Upper lobe of left lung (tissue), 6 donors: Measurements from ENCODE around the gene STIP1. TPM values are rescaled to one million over a fixed set of nuclear protein-coding genes. Genes with fewer than 3 reads are reported as not detected.

Source experiments
- ATAC-seq, 2 donors: fragments of 200-7000 bp; cut with Tn5 transposase; one replicate each; pipeline ENCODE4 v1.9.1; 2022; ENCODE audit warnings: mild to moderate bottlenecking in 2 of 2, moderate library complexity in 2 of 2; ENCODE audit not compliant: low FRiP score in 2 of 2
- DNase-seq, 2 donors: peaks; one replicate each; pipeline ENCODE4 v3.0.0-alpha.2; 2019 to 2020
- H3K27ac ChIP-seq, 4 donors: fragments of 200-600 bp; sonication (generic); one replicate each; pipeline ENCODE4 v1.5.1; 2016 to 2019
- H3K27me3 ChIP-seq, 4 donors: fragments of 200-600 bp; sonication (generic); one replicate each; pipeline ENCODE4 v1.5.1; 2017 to 2019
- H3K36me3 ChIP-seq, 4 donors: fragments of 200-600 bp; sonication (generic); one replicate each; pipeline ENCODE4 v1.5.1; 2016 to 2019
- H3K4me1 ChIP-seq, 4 donors: fragments of 200-600 bp; sonication (generic); one replicate each; pipeline ENCODE4 v1.5.1; 2018 to 2019
- H3K4me3 ChIP-seq, 4 donors: fragments of 200-600 bp; sonication (generic); one replicate each; pipeline ENCODE4 v1.5.1; 2017 to 2019; ENCODE audit warnings: mild to moderate bottlenecking in 2 of 4, moderate library complexity in 1 of 4
- H3K9me3 ChIP-seq, 4 donors: fragments of 200-600 bp; sonication (generic); one replicate each; pipeline ENCODE4 v1.5.1; 2018 to 2019
- EP300 ChIP-seq, 4 donors: sonication (generic); formaldehyde crosslinking; IDR thresholded peaks; one replicate each; pipeline ENCODE4 v1.5.1; 2017; ENCODE audit warnings: antibody characterized with exemption in 4 of 4, control low read depth in 2 of 4
- POLR2A ChIP-seq, 4 donors: fragments of 450-650 bp; IDR thresholded peaks; one replicate each; pipeline ENCODE4 v1.5.1; 2016 to 2017; ENCODE audit warnings: antibody characterized with exemption in 4 of 4, mild to moderate bottlenecking in 2 of 4
- POLR2AphosphoS5 ChIP-seq, 2 donors: sonication (generic); formaldehyde crosslinking; IDR thresholded peaks; one replicate each; pipeline ENCODE4 v1.5.1; 2017; ENCODE audit warnings: antibody characterized with exemption in 2 of 2
- WGBS, 2 donors: methylation state at CpG; one replicate each; pipeline ENCODE4 v1.1.5; 2017 to 2018; 5-methylcytosine and 5-hydroxymethylcytosine counted together
- total RNA-seq, 6 donors: library from RNA; depleted of rRNA in 4 of 6; stranded (reverse); fragments of >200 nt in 4 of 6; gene quantifications; one replicate each; pipeline versions ENCODE4 v1.1.0 to v1.2.1, GENCODE V29; 2016 to 2021
- TF ChIP-seq, protein P1 (sequence below), 6 experiments: fragments of 450-650 bp in 4 of 6; fragments of 200-600 bp in 2 of 6; sonication (generic) in 2 of 6; IDR thresholded peaks; one replicate each; pipeline ENCODE4 v1.5.1; 2016 to 2019; ENCODE audit warnings: antibody characterized with exemption in 6 of 6
- donor health status: DM: no; HTN: no; CAD: no; lungs with moderate emphysema.
- donor health status: DM: no; HTN: yes; CAD: no; lungs with severe emphysema.

The STIP1 gene
- total RNA-seq, 6 donors from 2014 or later: 37.8 to 132 (median 82.6) TPM

DNA sequence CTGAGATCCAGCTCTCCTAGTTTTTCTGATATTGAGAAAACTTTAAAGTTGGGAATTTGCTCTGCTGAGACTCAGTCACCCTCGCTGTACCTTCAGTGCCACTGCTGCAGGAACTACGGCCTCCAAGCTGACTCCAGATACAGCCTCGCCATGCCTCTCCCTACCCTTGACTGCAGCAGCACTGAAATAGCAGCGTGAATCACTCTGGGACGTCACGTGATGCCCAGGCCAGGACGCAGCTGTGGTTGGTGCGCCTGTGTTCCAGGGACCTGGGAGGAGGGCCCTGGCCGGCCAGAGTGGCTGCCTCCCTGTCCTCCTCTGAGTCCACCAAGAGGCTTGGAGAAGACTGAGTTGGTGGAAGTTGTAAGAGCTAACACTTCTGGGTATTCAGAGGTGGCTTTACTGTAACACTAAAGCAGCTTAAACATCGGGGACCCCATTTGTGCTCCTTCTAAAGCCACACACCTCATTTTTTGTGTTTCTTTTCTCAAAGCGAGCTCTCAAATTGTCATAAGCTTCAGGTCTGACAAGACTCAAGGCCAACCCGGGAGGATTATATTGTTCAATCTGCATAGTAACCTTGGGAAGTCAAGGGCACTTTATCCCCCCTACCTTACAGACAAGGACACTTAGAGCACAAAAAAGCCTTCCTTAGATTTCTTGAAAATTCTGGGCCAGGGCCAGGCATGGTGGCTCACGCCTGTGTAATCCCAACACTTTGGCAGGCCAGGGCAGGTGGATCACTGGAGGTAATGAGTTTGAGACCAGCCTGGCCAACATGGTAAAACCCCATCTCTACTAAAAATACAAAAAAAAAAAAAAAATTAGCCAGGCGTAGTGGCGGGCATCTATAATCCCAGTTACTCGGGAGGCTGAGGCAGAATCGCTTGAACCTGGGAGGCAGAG lies 4.2 kb upstream of the STIP1 start:
- Histone ChIP-seq H3K4me1 (peaks cover 25 to 38% (median 32%) of the 10 kb centered on the region in 4 donors), H3K27me3 (no peaks in the 10 kb centered on the region), H3K36me3 (no peaks in the 10 kb centered on the region), H3K27ac (peak overlapping the region; percentile 26 to 80 (median 66)), H3K4me3 (peak overlapping the region in 1 of 4 donors; percentile 25), H3K9me3 (no peaks in the 10 kb centered on the region)
- ATAC-seq: peak; percentile 64 to 75
- 49 to 53% methylated on average over 15 to 16 of the region's 17 CpGs for WGBS, 2 donors
- peak in 3 of 4 donors; percentile 58 to 83 (median 62) for TF ChIP-seq POLR2A (IDR thresholded peaks at IDR 0.05)
- TF ChIP-seq, protein P1, sequence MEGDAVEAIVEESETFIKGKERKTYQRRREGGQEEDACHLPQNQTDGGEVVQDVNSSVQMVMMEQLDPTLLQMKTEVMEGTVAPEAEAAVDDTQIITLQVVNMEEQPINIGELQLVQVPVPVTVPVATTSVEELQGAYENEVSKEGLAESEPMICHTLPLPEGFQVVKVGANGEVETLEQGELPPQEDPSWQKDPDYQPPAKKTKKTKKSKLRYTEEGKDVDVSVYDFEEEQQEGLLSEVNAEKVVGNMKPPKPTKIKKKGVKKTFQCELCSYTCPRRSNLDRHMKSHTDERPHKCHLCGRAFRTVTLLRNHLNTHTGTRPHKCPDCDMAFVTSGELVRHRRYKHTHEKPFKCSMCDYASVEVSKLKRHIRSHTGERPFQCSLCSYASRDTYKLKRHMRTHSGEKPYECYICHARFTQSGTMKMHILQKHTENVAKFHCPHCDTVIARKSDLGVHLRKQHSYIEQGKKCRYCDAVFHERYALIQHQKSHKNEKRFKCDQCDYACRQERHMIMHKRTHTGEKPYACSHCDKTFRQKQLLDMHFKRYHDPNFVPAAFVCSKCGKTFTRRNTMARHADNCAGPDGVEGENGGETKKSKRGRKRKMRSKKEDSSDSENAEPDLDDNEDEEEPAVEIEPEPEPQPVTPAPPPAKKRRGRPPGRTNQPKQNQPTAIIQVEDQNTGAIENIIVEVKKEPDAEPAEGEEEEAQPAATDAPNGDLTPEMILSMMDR (IDR thresholded peaks at IDR 0.05): no peak
- peak; percentile 45 to 96 for TF ChIP-seq POLR2AphosphoS5 (IDR thresholded peaks at IDR 0.05)
- TF ChIP-seq EP300 (IDR thresholded peaks at IDR 0.05): no peak
- DNase-seq: peak; percentile 88 to 97

DNA sequence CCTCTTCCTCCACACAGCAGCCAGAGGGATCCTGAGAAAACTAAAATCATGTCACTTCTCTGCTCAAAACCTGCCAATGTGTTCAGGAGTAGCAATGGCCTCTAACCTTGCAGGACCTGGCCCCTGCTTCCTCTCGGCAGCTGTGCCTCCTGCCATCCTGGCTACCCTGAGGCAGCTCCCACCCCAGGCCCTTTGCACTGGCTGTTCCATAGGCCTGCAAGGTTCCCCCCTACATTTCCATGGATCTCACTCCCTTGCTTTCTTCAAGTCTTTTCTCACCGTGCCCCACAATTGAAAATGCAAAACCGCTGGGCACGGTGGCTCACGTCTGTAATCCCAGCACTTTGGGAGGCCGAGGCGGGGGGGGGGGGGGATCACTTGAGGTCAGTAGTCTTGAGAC lies 2.1 kb upstream of the STIP1 start:
- no peak overlapping the region for H3K4me3 ChIP-seq
- WGBS, 2 donors: 87 to 92% methylated on average over 7 of the region's 7 CpGs
- TF ChIP-seq EP300 (IDR thresholded peaks at IDR 0.05) (no peak), POLR2A (IDR thresholded peaks at IDR 0.05) (no peak)
- peak overlapping the region in 3 of 4 donors; percentile 8 to 99 (median 24) for H3K27ac ChIP-seq
- no peaks in the 10 kb centered on the region for H3K27me3 ChIP-seq
- peaks cover 0 to 2% (median 0%) of the 10 kb centered on the region in 4 donors for H3K36me3 ChIP-seq
- no peaks in the 10 kb centered on the region for H3K9me3 ChIP-seq
- no peak for ATAC-seq
- H3K4me1 ChIP-seq: peaks cover 32 to 38% (median 35%) of the 10 kb centered on the region in 4 donors
- DNase-seq: no peak

DNA sequence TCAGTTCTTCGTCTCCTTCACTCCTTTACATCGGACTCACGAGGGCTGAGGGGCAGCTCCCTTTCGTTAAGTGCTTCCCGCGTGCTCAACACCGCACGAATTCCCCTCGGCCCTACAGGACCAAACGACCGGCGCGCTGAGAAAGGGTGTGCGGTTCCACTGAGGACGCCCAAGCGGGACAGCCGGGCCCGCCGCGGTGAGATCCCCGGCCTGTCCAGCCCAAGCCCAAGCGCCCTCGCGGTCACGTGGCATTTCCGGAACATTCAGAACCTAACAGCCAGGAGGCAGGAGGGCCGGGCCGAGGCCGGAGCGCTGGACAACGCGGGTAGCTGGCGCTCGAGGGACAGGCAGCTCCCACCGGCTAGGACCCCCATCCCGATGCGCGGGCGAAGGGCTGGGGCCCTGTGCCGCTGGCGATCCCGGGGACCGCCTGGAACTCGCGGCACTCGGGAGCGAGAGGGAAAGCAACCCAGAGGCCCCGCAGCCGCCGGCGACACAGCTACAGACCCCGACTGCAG lies 737 bp upstream of the STIP1 start:
- ATAC-seq: peak; percentile 74 to 83
- Histone ChIP-seq H3K4me3 (peak overlapping the region in 2 of 4 donors; percentile 43 to 54), H3K27ac (peak overlapping the region; percentile 88 to 99 (median 92)), H3K4me1 (peaks cover 38 to 49% (median 43%) of the 10 kb centered on the region in 4 donors), H3K36me3 (peaks cover 0 to 9% (median 0%) of the 10 kb centered on the region in 4 donors), H3K27me3 (no peaks in the 10 kb centered on the region), H3K9me3 (no peaks in the 10 kb centered on the region)
- TF ChIP-seq EP300 (IDR thresholded peaks at IDR 0.05) (peak in 1 of 4 donors; percentile 39), POLR2AphosphoS5 (IDR thresholded peaks at IDR 0.05) (peak; percentile 91 to 97), POLR2A (IDR thresholded peaks at IDR 0.05) (peak in 3 of 4 donors; percentile 97 to 99 (median 98))
- TF ChIP-seq, protein P1 (IDR thresholded peaks at IDR 0.05): peak; percentile 24 to 83 (median 66)
- peak; percentile 92 to 95 for DNase-seq
- WGBS, 2 donors: 1% methylated on average over 17 to 44 of the region's 52 CpGs

DNA sequence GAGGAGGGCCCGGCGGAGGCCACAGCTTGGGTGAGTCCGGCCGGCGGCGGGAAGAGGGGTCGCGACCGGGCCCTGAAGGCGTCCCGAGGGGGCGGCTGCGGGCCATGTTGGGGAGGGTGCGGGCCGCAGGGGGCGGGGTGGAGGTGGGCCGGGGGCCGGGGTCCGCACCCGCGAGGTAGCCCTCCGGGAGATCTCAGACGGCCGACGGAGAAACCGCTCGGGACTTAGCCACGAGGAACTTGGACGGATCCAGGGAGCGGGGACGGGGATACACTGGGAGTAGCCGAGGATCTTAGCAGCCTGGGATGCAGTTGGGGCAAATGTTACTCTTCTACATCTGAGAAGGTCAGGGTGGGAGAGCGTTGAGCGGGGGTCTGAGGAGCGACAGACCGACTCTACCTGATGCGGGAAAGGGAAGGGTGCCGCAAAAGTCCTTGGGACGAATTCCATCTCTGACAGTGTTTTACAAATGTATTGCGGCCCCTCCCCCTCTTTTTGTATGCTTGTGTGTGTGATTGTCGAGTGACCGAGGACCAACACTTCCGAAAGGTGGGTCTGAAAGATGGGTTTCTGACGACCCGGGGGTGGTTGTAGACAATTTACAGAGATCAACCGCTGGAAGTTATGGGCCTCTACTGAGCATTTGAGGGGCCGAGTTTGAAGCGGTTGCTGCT lies 658 bp downstream of the STIP1 start:
- no peak for ATAC-seq
- DNase-seq: no peak
- H3K4me3 ChIP-seq: no peak overlapping the region
- peak overlapping the region in 2 of 4 donors; percentile 86 to 87 for H3K27ac ChIP-seq
- H3K27me3 ChIP-seq: no peaks in the 10 kb centered on the region
- H3K36me3 ChIP-seq: peaks cover 0 to 13% (median 0%) of the 10 kb centered on the region in 4 donors
- H3K4me1 ChIP-seq: peaks cover 25 to 39% (median 36%) of the 10 kb centered on the region in 4 donors
- H3K9me3 ChIP-seq: no peaks in the 10 kb centered on the region
- TF ChIP-seq, protein P1 (IDR thresholded peaks at IDR 0.05): no peak
- no peak for TF ChIP-seq EP300 (IDR thresholded peaks at IDR 0.05)
- no peak for TF ChIP-seq POLR2A (IDR thresholded peaks at IDR 0.05)
- no peak for TF ChIP-seq POLR2AphosphoS5 (IDR thresholded peaks at IDR 0.05)
- WGBS, 2 donors: 2 to 4% methylated on average over 4 to 25 of the region's 48 CpGs

DNA sequence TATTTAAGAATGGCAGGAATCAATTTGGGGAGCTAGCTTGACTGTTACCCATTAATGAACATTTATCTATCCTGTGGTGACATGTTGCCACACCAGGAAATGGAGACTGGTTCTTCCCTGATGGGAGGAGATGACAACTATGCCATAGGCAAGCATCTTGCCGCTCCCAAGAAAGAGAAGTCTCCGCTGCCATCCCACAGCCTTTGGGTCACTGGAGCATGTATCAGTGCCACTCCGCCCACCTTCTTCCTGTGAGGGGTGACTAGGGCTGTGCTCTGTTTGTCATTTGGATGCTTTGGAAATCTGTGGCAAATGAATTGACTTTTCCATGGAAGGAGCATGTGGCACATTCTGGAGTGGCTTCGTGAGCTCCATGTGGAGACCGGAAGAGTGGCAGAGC lies 6.5 kb downstream of the STIP1 start:
- peak in 1 of 2 donors; percentile 57 for ATAC-seq
- no peak overlapping the region for H3K4me3 ChIP-seq
- no peaks in the 10 kb centered on the region for H3K9me3 ChIP-seq
- no peak for DNase-seq
- H3K27ac ChIP-seq: no peak overlapping the region
- no peak for TF ChIP-seq EP300 (IDR thresholded peaks at IDR 0.05)
- TF ChIP-seq, protein P1 (IDR thresholded peaks at IDR 0.05): no peak
- peaks cover 35 to 62% (median 46%) of the 10 kb centered on the region in 4 donors for H3K36me3 ChIP-seq
- WGBS, 2 donors: 85 to 100% methylated on average over 4 to 5 of the region's 5 CpGs
- H3K4me1 ChIP-seq: peaks cover 8 to 22% (median 13%) of the 10 kb centered on the region in 4 donors
- H3K27me3 ChIP-seq: no peaks in the 10 kb centered on the region
